Glutamatergic neuron (in vitro differentiated cells): Measurements from ENCODE around the gene WDR59. TPM values are rescaled to one million over a fixed set of nuclear protein-coding genes. Genes with fewer than 3 reads are reported as not detected.

ENCODE experiments used
- DNase-seq: peaks from one replicate; pipeline ENCODE4 v3.0.0; 2022
- H3K27ac Mint-ChIP-seq: one replicate; pipeline ENCODE4 v1.8.0; 2020; ENCODE audit warnings: mild to moderate bottlenecking, mixed read lengths, inconsistent platforms; ENCODE audit not compliant: unreplicated experiment
- H3K27me3 Mint-ChIP-seq: one replicate; pipeline ENCODE4 v1.8.0; 2020; ENCODE audit warnings: mild to moderate bottlenecking, moderate library complexity, mixed read lengths, inconsistent platforms; ENCODE audit not compliant: unreplicated experiment
- H3K36me3 Mint-ChIP-seq: one replicate; pipeline ENCODE4 v1.8.0; 2020; ENCODE audit warnings: mild to moderate bottlenecking, mixed read lengths, inconsistent platforms; ENCODE audit not compliant: unreplicated experiment
- H3K4me1 Mint-ChIP-seq: one replicate; pipeline ENCODE4 v1.8.0; 2020; ENCODE audit warnings: mild to moderate bottlenecking, low read depth, mixed read lengths, inconsistent platforms; ENCODE audit not compliant: unreplicated experiment
- H3K4me3 Mint-ChIP-seq: one replicate; pipeline ENCODE4 v1.8.0; 2020; ENCODE audit warnings: mild to moderate bottlenecking, mixed read lengths, inconsistent platforms; ENCODE audit not compliant: unreplicated experiment
- H3K9me3 Mint-ChIP-seq: one replicate; pipeline ENCODE4 v1.8.0; 2020; ENCODE audit warnings: mild to moderate bottlenecking, moderate library complexity, mixed read lengths, inconsistent platforms; ENCODE audit not compliant: unreplicated experiment
- total RNA-seq: library from RNA; stranded (reverse); fragmentation: NEBNext Ultra II Directional; extraction: Animal tissue kit (Norgen Biotek cat#: 25700); gene quantifications from one replicate; pipeline ENCODE4 v1.2.1, GENCODE V29; 2021; ENCODE audit not compliant: unreplicated experiment
- TF ChIP-seq, protein P1 (sequence below): fragments of 200-600 bp; sonication (generic); IDR thresholded peaks from one replicate; pipeline ENCODE4 v1.5.0; 2021; ENCODE audit not compliant: partially characterized antibody, unreplicated experiment

Gene WDR59
- total RNA-seq, 1 donor from 2014 or later, result 65.9 TPM

DNA sequence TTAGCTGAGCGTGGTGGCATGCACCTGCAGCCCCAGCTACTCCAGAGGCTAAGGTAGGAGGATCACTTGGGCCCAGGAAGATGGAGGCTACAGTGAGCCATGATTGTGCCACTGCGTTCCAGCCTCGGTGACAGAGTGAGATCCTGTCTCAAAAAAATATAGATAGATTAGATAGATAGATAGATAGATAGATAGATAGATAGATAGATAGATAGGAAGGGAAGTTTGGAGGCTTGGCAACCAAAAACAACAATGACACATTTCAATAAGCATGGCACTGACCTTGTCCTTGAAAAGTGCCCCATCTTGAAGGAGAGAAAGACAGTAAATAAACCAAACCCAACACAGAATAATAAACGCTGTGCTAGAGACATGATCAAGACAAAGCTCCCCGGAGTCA lies 152.7 kb downstream of the WDR59 start:
- Mint-ChIP-seq H3K27ac (no peak overlapping the region), H3K27me3 (no peaks in the 10 kb centered on the region), H3K9me3 (peaks cover 4% of the 10 kb centered on the region), H3K36me3 (peaks cover 5% of the 10 kb centered on the region), H3K4me3 (no peak overlapping the region), H3K4me1 (no peaks in the 10 kb centered on the region)
- TF ChIP-seq, protein P1, sequence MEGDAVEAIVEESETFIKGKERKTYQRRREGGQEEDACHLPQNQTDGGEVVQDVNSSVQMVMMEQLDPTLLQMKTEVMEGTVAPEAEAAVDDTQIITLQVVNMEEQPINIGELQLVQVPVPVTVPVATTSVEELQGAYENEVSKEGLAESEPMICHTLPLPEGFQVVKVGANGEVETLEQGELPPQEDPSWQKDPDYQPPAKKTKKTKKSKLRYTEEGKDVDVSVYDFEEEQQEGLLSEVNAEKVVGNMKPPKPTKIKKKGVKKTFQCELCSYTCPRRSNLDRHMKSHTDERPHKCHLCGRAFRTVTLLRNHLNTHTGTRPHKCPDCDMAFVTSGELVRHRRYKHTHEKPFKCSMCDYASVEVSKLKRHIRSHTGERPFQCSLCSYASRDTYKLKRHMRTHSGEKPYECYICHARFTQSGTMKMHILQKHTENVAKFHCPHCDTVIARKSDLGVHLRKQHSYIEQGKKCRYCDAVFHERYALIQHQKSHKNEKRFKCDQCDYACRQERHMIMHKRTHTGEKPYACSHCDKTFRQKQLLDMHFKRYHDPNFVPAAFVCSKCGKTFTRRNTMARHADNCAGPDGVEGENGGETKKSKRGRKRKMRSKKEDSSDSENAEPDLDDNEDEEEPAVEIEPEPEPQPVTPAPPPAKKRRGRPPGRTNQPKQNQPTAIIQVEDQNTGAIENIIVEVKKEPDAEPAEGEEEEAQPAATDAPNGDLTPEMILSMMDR, result no peak
- DNase-seq, result no peak

DNA sequence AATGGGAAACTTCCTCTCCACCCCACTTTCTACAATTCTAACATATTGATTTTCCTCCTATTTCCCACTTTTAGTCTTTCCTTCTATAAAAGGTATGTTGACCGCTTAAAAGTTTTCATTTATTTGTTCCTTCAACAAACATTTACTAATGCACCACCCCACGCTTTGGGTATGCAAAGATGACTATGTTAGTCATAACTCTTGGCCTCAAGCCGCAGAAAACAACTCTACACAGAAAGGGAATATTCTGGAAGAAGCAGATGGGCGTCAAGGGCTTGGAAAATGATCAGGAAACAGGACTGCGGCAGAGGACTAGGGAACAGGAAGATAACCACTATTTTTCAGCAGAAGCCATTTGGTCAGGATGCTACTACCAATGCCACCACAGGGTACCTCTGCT lies 153.5 kb downstream of the WDR59 start:
- TF ChIP-seq, protein P1, result no peak
- no peak overlapping the region for H3K27ac Mint-ChIP-seq
- no peak for DNase-seq
- H3K9me3 Mint-ChIP-seq, result peaks cover 4% of the 10 kb centered on the region
- H3K27me3 Mint-ChIP-seq, result no peaks in the 10 kb centered on the region
- no peaks in the 10 kb centered on the region for H3K4me1 Mint-ChIP-seq
- H3K36me3 Mint-ChIP-seq, result peaks cover 5% of the 10 kb centered on the region
- no peak overlapping the region for H3K4me3 Mint-ChIP-seq

DNA sequence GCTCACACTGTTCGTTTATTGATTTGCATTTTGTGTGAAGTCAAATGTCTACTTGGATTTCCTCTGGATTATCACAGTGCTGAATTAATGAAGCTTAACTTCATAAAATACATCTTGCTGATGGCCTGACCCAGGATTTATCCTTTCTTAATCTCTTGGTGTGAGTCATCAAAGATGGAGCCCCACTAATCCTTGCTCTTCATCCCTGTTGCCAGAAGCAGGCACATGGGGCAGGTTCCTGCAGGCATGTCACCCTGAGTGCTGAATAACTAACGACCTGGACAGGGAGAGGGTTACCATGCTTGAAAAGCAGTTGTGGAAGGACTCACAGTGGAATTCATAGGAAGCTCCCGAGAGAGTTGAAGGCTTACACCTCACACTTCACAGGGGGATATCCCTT lies 154.3 kb downstream of the WDR59 start:
- no peaks in the 10 kb centered on the region for H3K4me1 Mint-ChIP-seq
- DNase-seq, result no peak
- peaks cover 5% of the 10 kb centered on the region for H3K36me3 Mint-ChIP-seq
- TF ChIP-seq, protein P1, result no peak
- H3K27ac Mint-ChIP-seq, result no peak overlapping the region
- H3K4me3 Mint-ChIP-seq, result no peak overlapping the region
- H3K27me3 Mint-ChIP-seq, result no peaks in the 10 kb centered on the region
- peaks cover 3% of the 10 kb centered on the region for H3K9me3 Mint-ChIP-seq

DNA sequence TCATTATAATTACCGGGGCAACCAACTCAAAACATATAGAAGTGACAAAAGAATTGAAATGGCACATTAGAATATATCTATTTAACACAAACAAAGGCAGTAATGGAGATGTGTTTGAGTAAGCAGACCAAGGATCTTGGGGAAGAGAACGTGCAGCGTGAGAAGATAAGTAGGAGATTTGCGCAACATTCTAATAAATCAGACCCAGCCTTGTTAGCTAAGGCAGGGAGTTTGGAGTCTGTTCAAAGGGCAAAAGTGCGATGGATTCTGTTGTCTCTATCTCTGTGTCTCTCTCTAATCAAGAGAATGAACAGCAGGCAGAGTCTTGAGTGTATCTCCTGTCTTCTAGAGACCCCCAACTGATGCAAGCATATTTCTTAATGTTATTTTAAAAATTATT lies 155.3 kb downstream of the WDR59 start:
- TF ChIP-seq, protein P1, result no peak

DNA sequence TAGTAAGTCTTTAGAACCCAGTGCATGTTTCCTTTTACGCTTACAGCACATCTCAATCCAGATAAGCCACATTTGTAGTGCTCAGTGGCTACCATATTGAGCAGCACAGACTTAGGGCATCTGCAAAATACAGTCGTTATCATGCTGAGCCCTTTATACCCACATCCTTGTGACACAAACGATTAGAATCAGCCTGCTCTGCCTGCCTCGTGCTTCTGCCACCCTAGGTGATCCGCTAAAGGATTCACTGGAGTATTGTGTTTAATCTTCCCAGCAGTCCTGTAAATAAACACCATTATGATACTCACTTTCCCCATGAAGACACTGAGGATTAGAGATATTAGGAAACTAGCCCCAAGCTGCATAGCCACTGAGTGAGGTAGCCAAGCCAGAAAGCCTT lies 159.0 kb downstream of the WDR59 start:
- DNase-seq, result no peak
- Mint-ChIP-seq H3K27ac (no peak overlapping the region), H3K4me1 (no peaks in the 10 kb centered on the region), H3K4me3 (no peak overlapping the region), H3K27me3 (no peaks in the 10 kb centered on the region), H3K36me3 (peaks cover 15% of the 10 kb centered on the region), H3K9me3 (peaks cover 9% of the 10 kb centered on the region)
- TF ChIP-seq, protein P1, result no peak

More for the DNA sequence above, 155.3 kb downstream of the WDR59 start:
- no peaks in the 10 kb centered on the region for H3K27me3 Mint-ChIP-seq
- peaks cover 5% of the 10 kb centered on the region for H3K36me3 Mint-ChIP-seq
- no peak overlapping the region for H3K4me3 Mint-ChIP-seq
- H3K27ac Mint-ChIP-seq, result no peak overlapping the region
- no peaks in the 10 kb centered on the region for H3K4me1 Mint-ChIP-seq
- DNase-seq, result no peak
- peaks cover 2% of the 10 kb centered on the region for H3K9me3 Mint-ChIP-seq
